WTC11 (cell line): ENCODE results near the gene SIPA1L3.

ENCODE experiments used
- TEAD4 ChIP-seq: sonication (generic); formaldehyde crosslinking; IDR thresholded peaks from 2 replicates; pipeline ENCODE4 v1.8.0; 2022; ENCODE audit warnings: mild to moderate bottlenecking, missing genetic modification reagents
- ZNF232 ChIP-seq: sonication (generic); formaldehyde crosslinking; IDR thresholded peaks from 2 replicates; pipeline ENCODE4 v1.8.0; 2022; ENCODE audit warnings: mild to moderate bottlenecking, missing genetic modification reagents

GRCh38 chr19:38060331-38060730 lies 153.3 kb downstream of the SIPA1L3 start:
- TF ChIP-seq ZNF232 (CRISPR knock-in tag) (no peak), TEAD4 (CRISPR knock-in tag) (no peak)
